HG03108 (cell line): ENCODE results near the gene EIF6.
"Not testable (repeated sequence)": the region's sequence is repeated elsewhere in the genome, so short reads cannot be mapped to it uniquely, and the experiment has no call there.

Source experiments
- ATAC-seq: cut with Tn5 transposase; IDR thresholded peaks from one replicate; pipeline ENCODE4 v1.9.1; 2021; ENCODE audit warnings: moderate library complexity; ENCODE audit not compliant: unreplicated experiment

The EIF6 gene

DNA sequence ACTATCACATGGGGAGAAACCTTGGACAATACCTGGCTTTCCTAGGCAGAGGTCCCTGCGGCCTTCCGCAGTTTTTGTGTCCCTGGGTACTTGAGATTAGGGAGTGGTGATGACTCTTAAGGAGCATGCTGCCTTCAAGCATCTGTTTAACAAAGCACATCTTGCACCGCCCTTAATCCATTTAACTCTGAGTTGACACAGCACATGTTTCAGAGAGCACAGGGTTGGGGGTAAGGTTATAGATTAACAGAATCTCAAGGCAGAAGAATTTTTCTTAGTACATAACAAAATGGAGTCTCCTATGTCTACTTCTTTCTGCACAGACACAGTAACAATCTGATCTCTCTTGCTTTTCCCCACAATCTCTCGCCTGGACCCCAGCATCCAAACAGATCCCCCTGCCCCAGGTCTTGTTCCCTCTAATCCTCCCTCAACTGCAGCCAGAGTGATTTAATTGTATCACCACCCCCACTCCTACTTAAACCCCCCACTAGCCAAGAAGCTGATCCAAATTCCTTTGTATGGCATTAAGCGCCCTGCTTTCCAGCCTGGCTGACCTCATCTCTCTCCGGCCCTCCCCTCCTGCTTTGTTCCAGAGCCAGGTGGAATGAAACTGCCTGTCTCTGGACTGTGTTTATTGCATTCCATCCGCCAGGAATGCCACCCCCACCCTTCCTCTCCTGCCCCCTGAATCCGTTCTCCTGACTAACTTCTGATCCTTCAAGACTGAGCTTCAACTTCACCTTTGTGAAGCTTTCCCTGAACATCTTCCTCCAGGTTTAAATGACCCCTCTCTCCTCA lies 21.6 kb downstream of the EIF6 start:
- not testable (repeated sequence) for ATAC-seq

GRCh38 chr20:35262321-35262720 lies 22.3 kb downstream of the EIF6 start:
- ATAC-seq: not testable (repeated sequence)

- ATAC-seq: no peak
Observed at GRCh38 chr20:35260426-35260825, 24.1 kb downstream of the EIF6 start.

GRCh38 chr20:35257175-35257909 lies 27.2 kb downstream of the EIF6 start:
- ATAC-seq: no peak

- no peak for ATAC-seq
Observed at GRCh38 chr20:35254448-35254999, 30.0 kb downstream of the EIF6 start.

DNA sequence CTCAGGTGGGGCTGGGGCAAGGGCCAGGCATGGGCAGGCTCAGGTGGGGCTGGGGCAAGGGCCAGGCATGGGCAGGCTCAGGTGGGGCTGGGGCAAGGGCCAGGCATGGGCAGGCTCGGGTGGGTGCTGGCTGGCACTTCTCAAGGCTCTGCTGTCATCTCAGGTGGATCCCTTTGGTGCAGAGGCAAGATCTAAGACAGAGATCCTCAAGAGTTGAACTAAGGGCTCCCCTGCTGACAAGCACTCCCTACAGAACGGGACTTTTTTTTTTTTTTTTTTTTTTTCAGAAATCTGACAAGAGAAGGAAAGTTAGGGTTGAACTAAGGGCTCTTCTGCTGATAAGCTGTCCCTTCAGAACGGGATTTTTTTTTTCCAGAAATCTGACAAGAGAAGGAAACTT lies 31.6 kb downstream of the EIF6 start:
- ATAC-seq: no peak

- not testable (repeated sequence) for ATAC-seq
Observed at GRCh38 chr20:35252598-35252997, 32.0 kb downstream of the EIF6 start.

GRCh38 chr20:35252037-35252461 lies 32.5 kb downstream of the EIF6 start:
- ATAC-seq: peak; percentile 87

GRCh38 chr20:35251613-35251940 lies 33.0 kb downstream of the EIF6 start:
- no peak for ATAC-seq

GRCh38 chr20:35248641-35249475 lies 35.7 kb downstream of the EIF6 start:
- ATAC-seq: no peak

- ATAC-seq: no peak
Observed at GRCh38 chr20:35246723-35247122, 37.8 kb downstream of the EIF6 start.

GRCh38 chr20:35243986-35244385 lies 40.6 kb downstream of the EIF6 start:
- no peak for ATAC-seq

DNA sequence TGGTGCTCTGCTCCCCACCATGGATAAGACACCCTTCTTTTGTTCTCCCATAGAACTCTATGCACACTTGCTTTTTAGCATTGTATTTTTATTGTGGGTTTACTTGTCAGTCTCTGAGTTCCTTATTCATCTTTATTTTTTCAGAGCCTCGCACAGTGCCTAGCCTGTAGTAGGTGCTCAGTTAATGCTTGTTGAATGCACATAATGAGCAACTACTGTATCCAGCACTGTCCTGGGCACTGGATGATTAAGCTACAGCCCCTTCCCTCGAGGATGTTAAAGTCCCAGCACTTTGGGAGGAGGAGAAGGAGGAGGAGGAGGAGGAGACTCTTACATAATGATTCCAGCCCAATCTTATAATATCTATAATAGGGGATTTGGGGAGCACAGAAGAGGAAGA lies 41.3 kb downstream of the EIF6 start:
- ATAC-seq: no peak

GRCh38 chr20:35240811-35241293 lies 43.7 kb downstream of the EIF6 start:
- ATAC-seq: no peak

DNA sequence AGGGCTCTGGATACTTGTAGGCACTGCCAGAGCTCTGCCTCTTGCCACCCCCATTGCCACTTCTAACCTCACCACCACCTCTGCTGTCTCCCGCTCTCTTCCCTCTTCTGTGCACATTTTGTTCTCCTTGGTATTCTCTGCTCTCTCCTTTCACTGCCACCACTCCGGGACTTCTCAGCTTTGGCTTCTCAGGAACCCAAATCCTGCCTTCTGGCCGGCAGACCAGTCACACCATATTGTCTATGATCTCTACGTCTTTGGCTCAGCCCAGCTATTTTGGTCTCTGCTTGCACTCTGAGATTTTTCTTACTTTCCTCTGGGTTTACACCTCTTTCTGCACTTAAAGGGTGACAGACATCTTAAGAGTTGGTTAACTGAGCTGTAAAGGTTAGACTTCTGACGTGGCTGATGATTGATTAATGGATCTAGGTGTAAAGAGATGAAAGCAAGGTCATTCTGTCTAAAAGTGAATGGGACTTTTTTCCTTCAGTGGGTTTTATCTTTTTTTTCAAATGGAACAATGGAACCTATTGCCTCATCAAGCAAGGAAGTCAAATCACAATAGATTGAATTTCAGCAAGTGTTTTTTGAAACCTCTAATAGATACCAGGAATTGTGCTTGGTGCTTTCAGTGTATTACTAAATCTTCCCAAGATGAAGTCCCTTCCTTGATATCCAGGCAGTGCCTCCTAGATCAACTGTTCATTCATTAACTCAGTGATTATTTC lies 44.3 kb downstream of the EIF6 start:
- ATAC-seq: no peak

DNA sequence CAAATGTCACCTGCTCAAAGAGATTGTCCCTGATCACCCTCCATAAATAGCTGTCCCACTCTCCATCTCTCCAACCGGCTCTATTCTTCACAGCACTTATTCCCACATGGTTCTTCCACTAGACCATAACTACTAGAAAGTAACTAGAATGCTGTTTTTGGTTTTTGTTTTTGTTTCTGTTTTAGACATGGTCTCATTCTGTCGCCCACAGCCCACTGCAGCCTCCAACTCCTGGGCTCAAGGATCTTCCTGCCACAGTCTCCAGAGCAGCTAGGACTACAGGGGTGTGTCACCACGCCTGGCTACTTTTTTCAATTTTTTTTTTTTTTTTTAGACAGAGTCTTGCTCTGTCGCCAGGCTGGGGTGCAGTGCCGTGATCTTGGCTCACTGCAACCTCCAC lies 45.8 kb downstream of the EIF6 start:
- ATAC-seq: no peak

DNA sequence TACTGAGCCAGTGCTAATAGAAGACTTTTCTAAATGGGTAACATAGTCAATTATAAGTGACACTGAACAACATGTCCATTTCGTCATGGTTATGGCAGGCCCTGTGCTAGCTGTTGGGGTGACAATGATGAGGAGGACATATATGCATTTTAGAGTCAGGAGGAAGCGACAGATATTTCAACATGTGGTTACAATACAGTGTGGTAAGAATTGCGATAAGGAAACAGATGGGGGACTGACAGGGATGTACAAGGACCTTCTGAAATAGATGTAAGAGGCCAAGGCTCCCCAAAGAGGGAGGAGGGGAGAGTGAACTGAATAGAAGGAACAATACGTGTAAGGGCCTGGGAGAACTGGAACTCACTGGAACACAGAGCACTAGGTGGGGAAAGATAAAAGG lies 46.4 kb downstream of the EIF6 start:
- ATAC-seq: no peak

- ATAC-seq: no peak
Observed at GRCh38 chr20:35237486-35237885, 47.1 kb downstream of the EIF6 start.

- ATAC-seq: no peak
Observed at GRCh38 chr20:35235881-35236280, 48.7 kb downstream of the EIF6 start.

DNA sequence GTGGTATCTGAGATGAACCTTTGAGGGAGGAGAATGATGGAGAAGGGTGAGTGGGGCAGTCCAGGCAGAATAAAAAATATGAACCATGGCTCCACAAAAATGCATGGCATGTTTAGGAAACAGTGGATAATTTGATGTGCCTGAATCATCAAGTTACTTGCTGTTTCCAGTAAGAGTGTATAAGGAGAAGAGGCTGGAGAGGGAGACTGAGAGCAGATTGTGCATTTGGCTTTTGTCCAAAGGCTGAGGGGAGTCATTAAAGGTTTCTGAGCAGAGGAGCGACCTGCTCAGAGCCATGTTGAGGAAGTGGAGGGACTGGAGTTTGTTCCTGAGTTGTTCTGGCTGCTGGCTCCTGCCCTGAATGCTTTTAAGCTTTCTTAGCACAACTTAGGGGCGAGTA lies 52.0 kb downstream of the EIF6 start:
- ATAC-seq: no peak
